HepG2 (cell line): Measurements from ENCODE around the gene RPTOR. TPM values are rescaled to one million over a fixed set of nuclear protein-coding genes. Genes with fewer than 3 reads are reported as not detected.

Experiments used
- BCL3 ChIP-seq: sonication (generic); formaldehyde crosslinking; IDR thresholded peaks from 2 replicates; pipeline ENCODE4 v1.5.1; 2020; ENCODE audit warnings: mild to moderate bottlenecking, missing genetic modification reagents, moderate library complexity
- EZH2 ChIP-seq: conservative IDR thresholded peaks from 2 replicates; pipeline ENCODE4 v1.6.1; 2012; ENCODE audit warnings: mild to moderate bottlenecking, low read depth, low read length, moderate library complexity
- LCORL ChIP-seq, 2 experiments: fragments of 450-650 bp in 1 of 2; sonication (generic) in 1 of 2; formaldehyde crosslinking in 1 of 2; IDR thresholded peaks; 2 replicates each; pipeline versions ENCODE4 v1.5.0 to v1.6.1; 2017 to 2020; ENCODE audit warnings: antibody characterized with exemption in 1 of 2, missing genetic modification reagents in 1 of 2
- NFYB ChIP-seq: sonication (generic); formaldehyde crosslinking; IDR thresholded peaks from 2 replicates; pipeline ENCODE4 v1.4.0; 2020; ENCODE audit warnings: missing genetic modification reagents
- RAD21 ChIP-seq: fragments of 450-650 bp; formaldehyde crosslinking; IDR thresholded peaks from 2 replicates; pipeline ENCODE4 v1.5.0; 2020; ENCODE audit warnings: mild to moderate bottlenecking
- SNAPC4 ChIP-seq: sonication (generic); formaldehyde crosslinking; IDR thresholded peaks from 2 replicates; pipeline ENCODE4 v1.4.0; 2020; ENCODE audit warnings: mild to moderate bottlenecking, missing genetic modification reagents
- SRSF9 ChIP-seq: fragments of 200-400 bp; formaldehyde crosslinking; IDR thresholded peaks from 2 replicates; pipeline ENCODE4 v1.6.1; 2018; ENCODE audit warnings: borderline replicate concordance, mild to moderate bottlenecking, low read depth, low read length; ENCODE audit not compliant: insufficient read depth, poor library complexity, severe bottlenecking
- YY1 ChIP-seq: IDR thresholded peaks from 2 replicates; pipeline ENCODE4 v1.6.1; 2011; ENCODE audit warnings: low read length, low read depth, moderate library complexity, mild to moderate bottlenecking; ENCODE audit not compliant: insufficient read depth, insufficient replicate concordance
- ZBTB42 ChIP-seq: sonication (generic); formaldehyde crosslinking; IDR thresholded peaks from 2 replicates; pipeline ENCODE4 v1.5.0; 2020; ENCODE audit warnings: mild to moderate bottlenecking, missing genetic modification reagents
- ZBTB7A ChIP-seq: sonication (generic); formaldehyde crosslinking; IDR thresholded peaks from 2 replicates; pipeline ENCODE4 v1.8.0; 2022; ENCODE audit warnings: mild to moderate bottlenecking, missing genetic modification reagents
- ZGPAT ChIP-seq: IDR thresholded peaks from 2 replicates; pipeline ENCODE4 v1.6.1; 2016; ENCODE audit warnings: mild to moderate bottlenecking
- ZNF224 ChIP-seq: sonication (generic); formaldehyde crosslinking; IDR thresholded peaks from 2 replicates; pipeline ENCODE4 v1.5.0; 2020; ENCODE audit warnings: mild to moderate bottlenecking, missing genetic modification reagents
- ZNF34 ChIP-seq: sonication (generic); formaldehyde crosslinking; IDR thresholded peaks from 2 replicates; pipeline ENCODE4 v1.4.0; 2020; ENCODE audit warnings: mild to moderate bottlenecking, missing genetic modification reagents, borderline replicate concordance
- ZNF362 ChIP-seq: sonication (generic); formaldehyde crosslinking; IDR thresholded peaks from 2 replicates; pipeline ENCODE4 v1.4.0; 2020; ENCODE audit warnings: missing genetic modification reagents, mild to moderate bottlenecking, borderline replicate concordance
- ZNF383 ChIP-seq: sonication (generic); formaldehyde crosslinking; IDR thresholded peaks from 2 replicates; pipeline ENCODE4 v1.4.0; 2020; ENCODE audit warnings: missing genetic modification reagents, mild to moderate bottlenecking, borderline replicate concordance
- ZNF547 ChIP-seq: sonication (generic); formaldehyde crosslinking; IDR thresholded peaks from 2 replicates; pipeline ENCODE4 v1.5.1; 2020; ENCODE audit warnings: mild to moderate bottlenecking, missing genetic modification reagents
- ZNF709 ChIP-seq: sonication (generic); formaldehyde crosslinking; IDR thresholded peaks from 2 replicates; pipeline ENCODE4 v1.5.0; 2020; ENCODE audit warnings: mild to moderate bottlenecking, missing genetic modification reagents
- ZNF780A ChIP-seq: sonication (generic); formaldehyde crosslinking; IDR thresholded peaks from 2 replicates; pipeline ENCODE4 v1.8.0; 2022; ENCODE audit warnings: mild to moderate bottlenecking, missing genetic modification reagents, moderate library complexity
- ZSCAN25 ChIP-seq: sonication (generic); formaldehyde crosslinking; IDR thresholded peaks from 2 replicates; pipeline ENCODE4 v1.8.0; 2022; ENCODE audit warnings: mild to moderate bottlenecking, missing genetic modification reagents
- polyA plus RNA-seq, 8 experiments: library from polyadenylated mRNA; depleted of rRNA in 3 of 8; stranded (reverse) in 7 of 8; unstranded in 1 of 8; fragments of >200 nt; fragmentation: Illumina TruSeq in 4 of 8; extraction: Trizol in 4 of 8; gene quantifications; 2 replicates each; pipeline versions ENCODE4 v1.2.1 to v1.2.3, GENCODE V29; 2011 to 2016; ENCODE audit warnings: low read depth in 4 of 8, missing spikeins in 1 of 8, mixed read lengths in 1 of 8; ENCODE audit not compliant: insufficient read depth in 1 of 8
- total RNA-seq, 5 experiments: library from RNA; depleted of rRNA; stranded (reverse); fragments of >200 nt; fragmentation: Illumina TruSeq; extraction: Trizol; gene quantifications; 2 replicates each; pipeline ENCODE4 v1.2.3, GENCODE V29; 2016; ENCODE audit warnings: low read depth in 1 of 5

The RPTOR gene
- total and polyA plus RNA-seq, 2 of the 13 experiments (the other 11 are each of a cell fraction or from before 2014, with no cell fraction given), result 6.6 to 25.3 TPM

- TF ChIP-seq LCORL (IDR thresholded peaks at IDR 0.05) (no peak), LCORL (CRISPR knock-in tag; IDR thresholded peaks at IDR 0.05) (peak; percentile 33; the same call in 1 of the 2 replicates), ZGPAT (CRISPR knock-in tag) (peak; percentile 74; the same call in 1 of the 2 replicates), RAD21 (CRISPR knock-in tag) (peak; percentile 99), SRSF9 (no peak), ZNF383 (CRISPR knock-in tag) (no peak), ZNF780A (no peak), SNAPC4 (CRISPR knock-in tag) (no peak), NFYB (CRISPR knock-in tag) (no peak), ZBTB42 (no peak), EZH2 (no peak), ZBTB7A (CRISPR knock-in tag) (peak; percentile 48; the same call in 1 of the 2 replicates), BCL3 (CRISPR knock-in tag) (no peak), ZNF547 (CRISPR knock-in tag) (no peak; the same call in 1 of the 2 replicates), ZNF224 (CRISPR knock-in tag) (no peak), ZSCAN25 (CRISPR knock-in tag) (peak; percentile 79), YY1 (peak; percentile 79), ZNF362 (CRISPR knock-in tag) (peak; percentile 54; the same call in 1 of the 2 replicates), ZNF34 (CRISPR knock-in tag) (peak; percentile 82; the same call in 1 of the 2 replicates), ZNF709 (peak; percentile 62; the same call in 1 of the 2 replicates)
Measured at GRCh38 chr17:80575057-80575875, 30.6 kb downstream of the RPTOR start (continued).
